HG02884 (cell line): ENCODE results near the gene CAV2.

Source experiments
- ATAC-seq: cut with Tn5 transposase; IDR thresholded peaks from one replicate; pipeline ENCODE4 v1.9.1; 2021; ENCODE audit warnings: mild to moderate bottlenecking, moderate library complexity; ENCODE audit not compliant: unreplicated experiment

The CAV2 gene

DNA sequence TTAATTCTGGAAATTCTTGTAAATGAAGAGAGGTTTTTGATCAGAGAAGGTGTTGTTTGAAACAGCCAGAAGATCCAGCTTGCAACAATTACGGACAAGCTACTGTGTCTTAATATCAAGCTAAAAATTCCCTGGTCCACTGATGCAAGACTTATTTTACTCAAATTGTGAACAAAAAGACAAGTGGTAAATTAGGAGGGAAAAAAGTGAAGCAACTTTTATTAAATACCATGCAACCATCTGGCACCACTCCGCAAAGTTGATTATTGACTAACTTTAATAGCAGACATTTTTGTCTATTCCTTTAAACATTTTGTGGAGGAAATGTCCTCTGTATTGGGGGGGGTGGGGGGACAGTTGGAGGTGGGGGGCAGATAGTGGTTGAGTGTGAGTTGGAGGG, 5.1 kb upstream of the CAV2 start:
- ATAC-seq, result no peak

DNA sequence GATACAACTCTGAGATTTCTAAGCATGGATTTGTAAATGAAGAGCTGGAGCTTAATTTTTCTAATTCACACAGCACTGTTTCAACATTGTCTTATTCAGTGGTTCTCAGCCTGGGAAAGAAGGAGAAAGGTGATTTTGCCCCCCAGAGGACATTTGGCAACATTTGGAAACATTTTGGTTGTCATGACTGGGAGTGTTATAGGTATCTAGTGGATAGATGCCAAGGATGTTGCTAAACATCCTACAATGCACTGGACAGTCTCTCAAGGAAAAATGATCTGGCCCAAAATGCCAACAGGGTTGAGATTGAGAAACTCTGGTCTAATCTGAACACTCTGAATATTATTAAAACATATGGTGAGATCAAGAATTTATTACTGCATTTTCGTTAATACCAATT, 3.8 kb upstream of the CAV2 start:
- ATAC-seq, result no peak

DNA sequence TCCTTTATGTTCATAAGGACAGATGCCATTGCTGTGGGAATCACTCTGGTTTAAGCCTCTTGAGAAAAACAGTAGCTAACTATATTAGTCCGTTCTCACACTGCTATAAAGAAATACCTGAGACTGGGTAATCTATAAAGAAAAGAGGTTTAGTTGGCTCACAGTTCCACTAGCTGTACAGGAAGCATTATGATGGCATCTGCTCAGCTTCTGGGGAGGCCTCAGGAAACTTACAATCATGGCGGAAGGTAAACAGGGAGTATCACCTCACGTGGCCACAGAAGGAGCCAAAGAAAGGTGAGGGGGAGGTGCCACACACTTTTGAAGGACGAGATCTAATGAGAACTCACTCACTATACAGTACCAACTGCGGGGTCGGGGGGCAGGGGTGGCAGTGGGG, 2.9 kb upstream of the CAV2 start:
- no peak for ATAC-seq

DNA sequence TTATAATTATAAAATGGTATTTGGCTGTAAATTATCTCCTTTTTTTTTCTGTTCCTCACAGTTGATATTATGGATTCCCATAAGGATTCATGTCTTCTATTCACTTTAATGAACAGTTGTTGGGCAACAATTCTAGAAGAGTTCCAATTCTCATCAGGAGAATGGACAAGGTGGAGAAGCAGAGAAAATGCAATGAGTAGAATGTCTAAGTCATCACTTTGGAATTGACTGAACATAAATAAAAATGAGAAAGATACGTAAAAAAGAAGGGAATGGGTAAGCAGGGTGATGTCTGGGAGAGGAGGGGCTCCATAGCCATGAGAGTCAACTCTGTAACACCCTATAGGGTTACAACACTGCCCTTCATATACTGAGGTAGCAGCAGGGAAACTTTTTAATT, 1.8 kb upstream of the CAV2 start:
- no peak for ATAC-seq

DNA sequence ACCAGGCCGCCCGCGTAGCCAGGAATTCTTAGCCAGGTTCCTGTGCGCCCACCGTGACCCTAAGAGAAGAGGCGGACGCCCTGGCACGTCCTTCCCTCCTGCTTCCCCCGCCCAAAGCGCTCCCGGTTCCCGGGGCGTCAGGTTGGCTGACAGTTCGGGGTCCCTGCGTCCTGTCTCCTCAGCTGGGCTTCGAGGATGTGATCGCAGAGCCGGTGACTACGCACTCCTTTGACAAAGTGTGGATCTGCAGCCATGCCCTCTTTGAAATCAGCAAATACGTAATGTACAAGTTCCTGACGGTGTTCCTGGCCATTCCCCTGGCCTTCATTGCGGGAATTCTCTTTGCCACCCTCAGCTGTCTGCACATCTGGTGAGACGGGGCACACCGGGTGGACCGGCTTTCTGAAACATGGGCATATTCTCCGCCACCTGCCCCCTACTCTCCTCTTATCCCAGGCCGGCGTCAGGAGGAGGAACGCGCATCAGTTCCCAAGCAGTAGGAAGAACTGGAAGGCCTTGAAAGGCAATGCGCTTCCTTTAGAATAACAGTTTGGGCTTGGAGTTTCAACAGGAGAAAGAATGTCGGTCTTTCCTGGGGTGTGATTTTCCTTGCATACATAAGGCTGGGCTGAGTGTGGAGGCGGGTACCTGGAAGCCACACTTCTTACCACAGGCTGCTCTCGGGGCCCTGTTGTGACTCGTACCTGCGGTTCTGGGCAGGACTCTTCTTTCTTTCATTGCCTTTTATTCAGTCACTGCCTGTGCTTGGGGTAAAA, 728 bp downstream of the CAV2 start:
- ATAC-seq, result peak; percentile 15

DNA sequence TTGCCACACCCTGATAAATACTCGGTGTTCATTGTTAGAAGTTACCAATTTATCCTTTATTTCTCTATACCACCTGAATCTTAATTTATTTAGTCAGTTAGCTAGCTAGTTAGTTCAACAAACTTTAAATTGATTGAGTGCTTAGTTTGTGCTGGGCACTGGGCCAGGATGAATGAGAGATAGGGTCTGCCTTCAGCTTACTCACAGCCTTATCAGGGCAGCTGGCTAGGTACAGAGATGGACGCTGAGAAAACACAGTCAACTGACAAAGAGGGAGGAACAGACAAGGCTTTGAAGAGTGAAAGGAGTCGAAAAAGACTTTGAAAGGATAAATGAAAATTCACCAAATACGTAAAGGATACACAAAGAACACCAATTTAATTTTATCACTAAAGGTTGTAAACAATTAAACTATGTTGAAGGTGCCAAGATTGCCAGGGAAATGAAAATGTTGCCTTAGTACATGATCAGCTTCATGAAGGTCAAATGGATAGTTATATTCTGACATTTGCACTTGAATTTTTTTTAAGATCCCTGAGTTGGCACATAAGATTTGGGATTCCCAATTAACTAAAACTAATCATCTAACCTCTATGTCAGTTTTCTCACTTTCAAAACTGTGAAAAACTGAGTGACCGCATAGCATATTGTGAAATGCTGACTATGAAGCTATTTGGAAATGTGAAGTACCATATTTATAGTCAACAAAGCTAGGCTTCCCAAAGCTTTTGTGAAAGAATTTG, 2.1 kb downstream of the CAV2 start:
- ATAC-seq, result no peak

DNA sequence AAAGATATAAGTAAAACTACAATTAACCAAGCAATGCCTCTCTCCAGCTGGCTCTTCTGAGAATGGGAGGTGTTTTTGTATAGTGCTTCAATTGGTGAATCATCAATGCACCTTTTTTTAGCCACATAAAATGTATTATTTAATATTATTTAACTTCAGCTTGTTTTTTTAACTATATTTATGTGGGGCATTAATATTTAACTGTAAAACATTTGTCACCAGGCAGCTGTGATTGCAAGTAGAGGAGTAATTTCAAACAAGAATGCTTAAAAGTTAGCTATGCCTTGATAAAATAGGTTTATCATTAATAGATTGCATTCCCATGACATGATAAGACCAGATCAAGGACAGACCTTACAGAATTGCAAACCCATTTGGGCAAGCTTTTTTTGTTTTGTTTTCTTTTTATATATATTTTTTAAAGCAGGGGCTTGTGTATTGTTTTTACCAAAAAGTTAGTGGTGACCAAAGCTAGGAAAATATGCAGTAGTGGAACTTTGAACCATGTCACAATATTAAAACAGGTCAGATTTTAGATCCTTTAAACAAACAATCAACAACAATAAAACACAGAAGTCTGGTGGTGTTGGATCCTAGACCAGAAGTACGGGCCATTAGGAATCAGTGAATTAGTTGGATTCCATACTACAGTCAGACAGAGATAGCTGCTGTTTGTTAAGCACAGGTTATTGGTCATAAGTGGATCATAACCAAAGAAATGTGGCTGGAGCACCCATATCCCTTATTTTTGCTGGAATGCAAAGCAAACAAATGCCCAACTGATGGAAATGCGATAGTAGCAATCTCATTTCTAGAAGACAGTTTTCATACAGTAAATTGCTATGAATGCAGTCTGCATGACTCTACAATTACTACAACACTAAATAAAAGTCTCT, 2.9 kb downstream of the CAV2 start:
- no peak for ATAC-seq

DNA sequence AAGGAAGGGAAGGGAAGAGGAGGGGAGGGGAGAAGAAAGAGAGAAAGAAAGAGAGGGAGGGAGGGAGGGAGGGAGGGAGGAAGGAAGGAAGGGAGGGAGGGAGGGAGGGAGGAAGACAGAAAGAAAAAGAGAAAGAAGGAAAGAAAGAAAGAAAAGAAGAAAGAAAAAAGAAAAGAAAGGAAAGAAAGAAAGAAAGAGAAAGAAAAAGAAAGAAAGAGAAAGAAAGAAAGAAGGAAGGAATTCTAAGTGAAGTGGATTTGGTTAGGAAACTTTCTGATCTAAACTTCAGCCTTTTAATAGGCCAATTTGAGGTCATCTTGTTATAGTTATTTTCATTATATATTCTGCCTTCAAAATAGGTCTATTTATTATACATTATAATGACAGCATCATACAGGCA, 4.3 kb downstream of the CAV2 start:
- ATAC-seq, result no peak

DNA sequence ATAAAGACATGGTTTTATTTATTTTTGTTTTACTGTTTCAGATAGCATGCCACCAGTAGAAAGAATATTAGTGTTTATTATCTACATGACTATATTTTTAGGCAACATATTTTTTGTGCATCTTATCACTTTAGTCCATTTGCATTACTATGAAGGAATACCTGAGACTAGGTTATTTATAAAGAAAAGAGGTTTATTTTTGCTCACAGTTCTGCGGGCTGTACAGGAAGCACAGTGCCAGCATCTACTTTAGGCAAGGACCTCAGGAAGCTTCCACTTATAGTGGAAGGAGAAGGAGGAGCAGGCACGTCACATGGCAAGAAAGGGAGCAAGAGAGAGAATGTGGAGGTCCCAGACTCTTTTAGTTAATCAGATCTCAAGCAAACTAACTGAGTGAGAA, 5.7 kb downstream of the CAV2 start:
- ATAC-seq, result no peak

DNA sequence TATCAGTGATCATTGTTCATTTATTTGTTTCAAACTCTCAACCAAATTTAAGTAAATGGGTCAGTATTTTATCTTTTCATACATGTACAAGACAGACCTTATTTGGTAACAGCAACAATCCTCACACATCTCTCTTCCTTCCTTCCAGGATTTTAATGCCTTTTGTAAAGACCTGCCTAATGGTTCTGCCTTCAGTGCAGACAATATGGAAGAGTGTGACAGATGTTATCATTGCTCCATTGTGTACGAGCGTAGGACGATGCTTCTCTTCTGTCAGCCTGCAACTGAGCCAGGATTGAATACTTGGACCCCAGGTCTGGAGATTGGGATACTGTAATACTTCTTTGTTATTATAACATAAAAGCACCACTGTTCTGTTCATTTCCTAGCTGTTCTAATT, 6.3 kb downstream of the CAV2 start:
- no peak for ATAC-seq

DNA sequence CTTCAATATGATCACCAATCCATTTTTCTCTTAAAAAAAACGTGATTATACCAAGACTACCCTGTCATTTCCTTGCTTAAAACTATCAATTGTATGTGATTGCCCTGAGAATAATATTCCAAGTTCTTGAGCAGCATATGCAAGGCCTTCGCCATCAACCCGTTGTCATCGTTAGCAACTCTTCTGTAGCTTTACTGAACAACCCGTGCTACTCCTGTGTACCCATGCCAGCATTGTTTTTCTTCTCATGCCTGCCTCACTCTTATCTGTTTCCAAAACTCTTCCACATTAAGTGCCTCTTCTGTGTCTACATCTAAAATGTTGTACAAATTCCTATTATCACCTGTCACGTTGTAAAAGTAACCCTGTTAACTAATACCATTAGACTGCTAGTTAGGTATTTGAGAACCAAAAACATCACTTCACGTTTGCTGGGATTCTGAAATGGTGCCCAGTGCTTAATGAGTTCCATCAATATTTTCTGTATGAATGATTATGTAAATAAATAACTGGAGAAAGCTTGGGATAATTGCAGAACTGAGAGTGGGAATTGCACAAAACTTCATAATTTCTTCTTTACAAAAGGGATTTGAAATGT, 10.5 kb downstream of the CAV2 start:
- no peak for ATAC-seq

DNA sequence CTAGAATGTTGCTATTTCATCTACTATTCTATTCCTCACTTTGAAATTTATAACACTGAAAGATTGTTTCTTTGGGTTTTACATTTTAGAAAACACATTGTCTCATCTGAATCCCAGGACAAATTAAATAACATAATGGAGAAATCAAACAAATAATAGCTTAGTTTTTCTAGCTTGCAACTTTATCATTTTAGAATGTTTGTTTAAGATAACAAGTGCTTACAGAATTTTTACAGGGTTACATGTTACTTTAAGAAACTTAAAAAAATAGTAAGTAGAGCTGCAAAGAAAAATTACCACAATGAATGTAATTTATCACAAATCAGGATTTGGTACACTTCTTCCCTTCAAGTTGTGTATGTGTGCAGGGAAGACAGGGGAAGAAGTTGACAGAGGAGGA, 11.3 kb downstream of the CAV2 start:
- ATAC-seq, result no peak

DNA sequence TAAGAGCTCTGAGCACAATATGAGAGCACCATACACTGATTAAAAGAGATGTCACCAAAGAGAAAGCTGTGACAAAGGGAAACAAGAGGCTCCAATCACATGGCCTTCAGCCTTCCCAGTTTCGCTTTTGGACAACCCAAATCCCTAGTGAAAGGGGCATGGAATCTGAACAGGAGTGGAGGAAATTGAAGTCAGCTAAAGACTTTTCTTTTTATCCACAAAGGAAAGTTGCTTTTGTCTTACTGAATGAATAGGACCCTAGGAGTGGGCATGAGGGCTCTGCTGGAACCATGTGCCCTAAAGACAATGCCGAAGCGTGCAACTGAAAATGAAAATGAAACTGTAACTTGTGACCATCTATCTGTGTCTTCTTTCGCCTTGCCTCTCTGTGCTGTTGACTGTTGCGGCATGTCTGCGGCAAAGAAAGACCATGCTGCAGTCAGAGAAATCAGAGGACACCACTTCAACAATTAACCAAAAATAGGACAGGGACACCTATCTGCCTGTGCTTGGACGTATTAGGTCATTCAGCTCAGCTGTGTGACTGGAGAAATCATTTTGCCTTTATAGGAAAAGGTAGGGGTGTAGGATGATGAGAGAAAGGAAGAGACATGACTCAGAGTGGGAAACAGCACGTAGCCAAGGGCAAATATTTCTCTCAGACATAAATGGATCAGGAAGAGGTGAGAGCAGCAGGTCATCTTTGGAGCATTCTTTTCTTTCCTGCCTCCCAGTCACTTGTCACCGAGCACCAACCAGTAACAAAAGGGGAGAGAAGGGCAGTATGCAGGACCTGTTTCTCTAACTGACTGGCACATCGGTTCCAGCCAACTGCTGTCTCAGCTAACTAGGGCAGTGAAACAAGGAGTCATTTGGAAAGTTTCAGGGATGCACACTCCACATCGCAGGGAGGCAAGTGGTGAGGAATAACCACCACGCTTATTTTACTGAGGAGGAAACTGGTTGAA, 12.3 kb downstream of the CAV2 start:
- peak; percentile 98 for ATAC-seq

DNA sequence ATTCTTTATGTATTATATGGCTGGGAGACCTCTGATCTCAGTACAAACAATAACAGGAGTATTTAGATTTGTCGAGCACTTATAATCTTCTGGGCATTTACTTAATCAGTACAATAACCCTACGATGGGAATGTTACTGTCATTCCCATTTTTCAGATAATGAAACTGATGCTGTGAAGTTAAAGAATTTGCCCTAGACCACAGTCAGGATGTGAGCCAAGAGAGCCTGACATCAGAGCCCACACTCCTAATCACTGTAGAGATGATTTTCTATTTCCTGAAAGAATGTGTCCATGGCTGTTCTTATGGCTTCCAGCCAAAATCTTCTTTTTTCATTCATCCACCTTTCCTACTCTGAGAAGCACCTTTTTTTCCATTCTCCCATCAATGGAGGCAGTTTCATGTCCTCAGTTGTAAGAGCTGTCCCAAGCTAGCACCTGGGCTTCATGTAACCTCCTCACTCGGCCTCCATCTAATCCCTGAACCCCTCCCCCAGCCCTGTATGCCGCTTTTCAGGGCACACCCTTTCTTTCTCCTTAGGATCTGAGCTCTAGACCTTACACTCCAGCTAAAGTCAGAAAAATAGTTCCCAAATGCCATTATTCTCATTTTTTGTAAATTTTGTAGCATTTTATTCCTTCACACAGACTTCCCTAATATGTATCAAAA, 13.1 kb downstream of the CAV2 start:
- no peak for ATAC-seq

DNA sequence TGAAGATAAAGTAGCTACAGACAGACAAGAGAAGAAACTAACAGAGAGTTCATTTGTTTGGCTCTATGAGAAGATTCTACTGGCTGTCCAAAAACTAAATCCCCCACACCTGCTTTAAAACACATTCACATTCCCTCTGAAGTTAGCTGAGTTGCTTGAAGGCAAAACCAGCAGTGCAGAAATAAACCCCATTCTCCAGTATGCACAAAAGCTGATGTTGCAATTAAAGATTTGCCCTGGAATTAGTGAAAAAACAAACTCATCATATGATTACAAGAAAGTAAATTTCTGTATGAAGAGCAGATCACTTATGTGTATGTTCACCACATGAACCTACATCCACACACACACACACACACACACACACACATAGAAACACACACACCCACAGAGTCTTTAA, 16.0 kb downstream of the CAV2 start:
- ATAC-seq, result no peak

DNA sequence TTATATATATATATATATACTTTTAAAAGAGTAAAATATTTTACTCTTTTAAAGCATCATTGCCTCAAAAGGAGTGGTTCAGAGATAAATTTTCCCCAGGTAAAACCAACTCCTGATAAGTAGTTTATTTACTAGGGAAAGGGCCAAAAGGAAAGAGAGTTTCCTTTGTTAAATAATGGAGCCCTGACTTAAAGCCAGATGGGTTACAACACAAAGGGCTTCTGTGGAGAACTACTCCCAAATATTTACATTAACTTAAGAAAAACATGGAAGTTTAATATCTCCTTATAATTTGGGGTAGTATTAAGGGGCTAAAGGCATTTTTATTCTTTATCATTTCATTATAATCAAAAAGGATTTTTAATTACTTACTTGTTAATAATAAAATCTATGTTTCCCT, 16.8 kb downstream of the CAV2 start:
- no peak for ATAC-seq

DNA sequence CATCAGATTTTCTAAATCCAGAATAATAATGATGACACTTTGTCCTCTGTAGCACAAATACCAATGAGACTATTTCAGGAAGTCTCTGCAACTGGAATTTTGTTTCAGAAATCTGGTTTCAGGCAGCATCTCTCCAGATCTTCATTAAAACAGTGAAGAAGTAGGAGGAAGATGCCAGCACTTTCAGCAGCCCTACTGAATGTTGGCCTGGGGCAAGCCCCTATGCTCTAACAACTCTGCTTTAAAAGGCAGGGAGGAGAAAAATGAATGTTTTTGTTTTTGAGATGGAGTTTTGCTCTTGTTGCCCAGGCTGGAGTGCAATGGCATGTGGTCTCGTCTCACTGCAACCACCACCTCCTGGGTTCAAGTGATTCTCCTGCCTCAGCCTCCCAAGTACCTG, 18.1 kb downstream of the CAV2 start:
- ATAC-seq, result no peak

DNA sequence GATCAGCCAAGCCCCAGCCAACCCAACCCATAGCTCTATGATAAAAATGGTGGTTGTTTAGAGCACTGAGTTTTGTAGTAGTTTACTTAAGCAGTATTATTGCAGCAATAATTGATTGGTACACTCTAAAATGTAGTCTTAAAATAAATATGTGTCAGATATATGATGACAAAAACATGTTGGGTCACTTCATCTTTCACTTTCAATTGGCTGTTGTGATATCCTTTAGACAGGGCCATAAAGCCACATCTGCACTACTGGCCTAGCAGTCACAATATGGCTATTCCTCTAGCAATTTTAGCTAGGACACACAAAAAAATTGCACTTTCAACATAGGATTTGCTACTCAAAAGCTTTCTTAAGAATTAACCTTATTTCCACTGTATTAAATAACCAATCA, 19.4 kb downstream of the CAV2 start:
- ATAC-seq, result no peak

DNA sequence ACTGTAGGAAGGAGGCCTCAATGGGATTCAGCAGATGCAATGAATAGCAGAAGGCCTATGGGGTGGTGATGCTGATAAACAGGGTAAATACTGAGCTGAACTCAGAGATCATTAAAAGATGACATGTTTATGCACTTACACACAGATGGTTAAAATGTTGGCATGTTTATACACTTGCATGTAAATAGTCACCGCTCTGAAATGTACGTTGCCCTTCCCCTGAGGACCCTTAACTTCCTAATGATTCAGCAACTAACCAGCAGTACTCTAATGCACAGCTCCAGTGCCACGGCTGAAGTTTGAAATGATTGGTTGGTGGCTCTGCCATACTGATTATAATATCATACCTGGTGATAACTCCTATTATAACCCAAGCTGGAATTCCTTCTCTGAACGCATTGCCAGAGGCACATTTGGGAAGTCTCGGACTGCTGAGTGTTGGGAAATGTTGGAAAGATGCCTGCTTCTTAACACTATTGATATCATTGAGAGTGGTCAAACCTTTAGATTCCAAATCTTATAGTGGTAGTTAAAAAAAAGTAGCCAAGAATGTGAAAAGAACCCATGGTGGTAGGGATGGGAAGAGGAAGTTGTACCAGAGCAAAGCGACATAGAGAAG, 21.6 kb downstream of the CAV2 start:
- no peak for ATAC-seq
